ENCODE results near the gene GM2A.

DNA sequence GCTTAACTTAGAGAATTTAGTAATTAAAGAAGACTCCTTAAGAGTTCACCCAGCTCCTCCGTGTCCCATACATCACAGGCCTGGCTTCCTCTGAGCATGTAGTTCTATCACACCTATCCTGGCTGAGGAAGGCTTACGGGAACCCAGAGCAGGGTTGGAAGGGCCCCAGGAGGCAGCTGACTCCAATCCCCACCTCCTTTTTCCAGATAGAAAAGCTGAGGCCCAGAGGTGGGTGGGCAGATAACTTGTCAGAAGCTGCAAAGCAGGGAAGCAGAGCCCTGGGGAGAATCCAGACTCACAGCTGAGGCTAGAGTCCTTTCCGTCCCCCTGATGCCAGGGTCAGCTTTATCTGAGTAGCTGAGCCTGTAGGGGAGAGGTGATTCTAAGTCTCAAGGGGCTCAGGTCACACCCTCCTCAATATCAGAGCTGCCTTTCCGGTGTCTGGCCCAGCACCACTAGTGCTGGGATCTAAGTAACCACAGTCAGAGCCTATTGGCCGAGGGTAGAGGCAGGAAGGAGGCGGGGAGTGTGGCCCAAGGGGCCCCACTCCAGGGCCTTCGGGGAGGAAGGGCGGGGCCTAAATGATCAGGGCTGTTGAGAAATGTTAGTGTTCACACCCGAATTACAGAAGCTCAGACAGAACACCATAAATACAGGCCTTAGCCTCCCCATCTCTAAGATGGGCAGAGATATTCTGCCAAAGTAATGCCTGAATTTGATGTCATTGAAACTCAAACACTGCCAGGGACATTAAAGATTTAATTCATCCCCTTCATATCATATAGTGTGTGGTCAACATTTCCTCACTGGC is 39.0 kb upstream of the GM2A start:
- TF ChIP-seq CTCF (conservative IDR thresholded peaks at IDR 0.05; ENCODE audit: low read depth, low read length) (no peak), EZH2phosphoT487 (IDR thresholded peaks at IDR 0.05; ENCODE audit: borderline replicate concordance, low read length) (no peak)
